HG03045 (cell line): ENCODE data around the gene EDA.
"Not testable (repeated sequence)": the region's sequence is repeated elsewhere in the genome, so short reads cannot be mapped to it uniquely, and the experiment has no call there.

ENCODE experiments used
- ATAC-seq: cut with Tn5 transposase; IDR thresholded peaks from one replicate; pipeline ENCODE4 v1.9.1; 2021; ENCODE audit warnings: mild to moderate bottlenecking, moderate library complexity; ENCODE audit not compliant: unreplicated experiment

Gene EDA

DNA sequence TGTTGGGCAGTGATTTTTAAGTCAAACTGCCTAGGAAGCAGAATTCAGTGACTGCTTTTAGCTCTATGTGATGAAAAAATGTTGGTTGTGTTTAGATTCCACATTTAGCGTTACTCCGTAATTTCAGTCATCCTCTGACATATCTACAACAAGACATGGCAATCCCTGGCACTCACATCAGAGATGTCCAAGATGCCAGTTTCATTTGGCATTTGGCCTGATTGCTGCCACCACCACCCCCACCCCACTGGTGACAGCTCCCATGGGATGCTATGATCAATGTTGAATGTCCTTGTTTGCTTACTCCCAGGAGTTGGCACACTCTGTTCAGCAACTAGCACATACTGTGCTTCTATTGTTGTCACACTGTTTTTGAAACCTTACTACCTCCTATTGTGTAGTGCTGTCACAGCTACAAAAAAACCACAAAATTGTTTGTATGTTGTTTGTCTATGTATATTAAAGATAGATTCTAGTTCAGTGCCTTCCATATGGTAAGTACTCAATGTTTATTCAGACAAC is 332.4 kb downstream of the EDA start:
- ATAC-seq, result no peak

DNA sequence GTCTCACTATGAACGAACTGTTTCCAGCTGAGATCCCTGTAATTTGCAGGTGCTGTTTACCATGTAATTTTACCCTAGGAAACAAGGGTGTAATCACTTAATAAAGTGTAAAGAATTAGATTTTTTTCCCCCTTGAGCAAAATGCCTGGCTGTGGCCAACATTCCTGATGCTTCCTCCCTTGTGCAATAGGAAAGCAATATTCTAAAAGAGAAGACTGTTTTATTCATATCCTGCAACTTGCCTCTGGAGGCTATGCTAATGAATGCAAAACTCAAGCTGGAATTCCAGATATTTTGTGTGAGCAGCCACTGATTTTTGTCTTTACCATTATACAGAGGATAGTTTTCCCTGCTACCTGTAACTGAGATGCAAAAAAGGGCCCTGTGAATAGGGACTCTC is 335.8 kb downstream of the EDA start:
- ATAC-seq, result no peak

DNA sequence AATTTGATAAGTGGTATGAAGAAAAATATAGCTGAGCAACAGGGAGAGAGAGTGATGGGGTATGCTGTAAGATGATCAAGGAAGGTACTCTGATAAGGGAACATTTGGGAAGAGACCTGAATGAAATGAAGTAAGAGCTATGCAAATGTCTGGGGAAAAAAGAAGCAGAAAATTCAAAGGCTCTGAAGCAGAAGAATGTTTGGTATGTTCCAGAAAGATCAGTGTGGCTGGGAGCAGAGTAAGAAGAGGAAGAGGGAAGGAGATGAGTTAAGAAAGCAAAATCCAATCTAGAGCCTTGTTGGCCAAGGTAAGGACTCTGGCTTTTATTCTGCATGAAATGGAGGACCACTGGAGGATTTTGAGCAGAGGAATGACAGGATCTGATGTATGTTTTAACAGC is 343.8 kb downstream of the EDA start:
- ATAC-seq, result no peak

DNA sequence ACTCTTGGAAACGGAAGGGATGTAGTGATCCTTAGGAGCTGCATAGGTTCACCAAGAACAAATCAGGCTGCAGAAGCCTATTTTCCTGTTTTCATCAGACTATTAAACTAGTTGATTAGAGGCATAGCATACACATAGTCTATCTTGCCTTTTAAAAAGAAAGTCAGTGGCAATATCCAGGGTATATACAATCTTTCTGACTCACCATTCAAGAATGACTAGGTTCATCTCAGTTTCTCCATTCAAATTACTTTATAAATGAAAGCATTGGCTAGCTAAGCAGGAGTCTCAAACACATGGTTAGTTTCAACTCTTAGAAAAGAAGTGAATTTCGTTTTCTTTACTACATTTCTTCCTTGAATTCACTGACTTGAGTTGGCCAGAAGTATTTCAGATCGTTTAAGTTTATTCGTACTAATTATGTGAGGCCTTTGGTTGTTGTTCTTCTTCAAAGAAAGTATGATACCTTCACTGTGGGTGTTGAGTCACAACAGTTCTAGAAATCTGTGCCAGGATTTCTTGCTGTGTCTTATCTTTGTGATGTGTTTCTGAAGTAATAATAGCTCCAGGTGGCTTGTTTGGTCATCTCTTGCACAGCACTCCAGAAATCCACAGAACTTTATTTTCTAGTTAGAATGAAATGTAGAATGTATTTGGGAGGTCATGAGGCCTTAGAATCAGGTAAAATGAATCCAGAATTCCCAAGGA is 345.6 kb downstream of the EDA start:
- no peak for ATAC-seq

DNA sequence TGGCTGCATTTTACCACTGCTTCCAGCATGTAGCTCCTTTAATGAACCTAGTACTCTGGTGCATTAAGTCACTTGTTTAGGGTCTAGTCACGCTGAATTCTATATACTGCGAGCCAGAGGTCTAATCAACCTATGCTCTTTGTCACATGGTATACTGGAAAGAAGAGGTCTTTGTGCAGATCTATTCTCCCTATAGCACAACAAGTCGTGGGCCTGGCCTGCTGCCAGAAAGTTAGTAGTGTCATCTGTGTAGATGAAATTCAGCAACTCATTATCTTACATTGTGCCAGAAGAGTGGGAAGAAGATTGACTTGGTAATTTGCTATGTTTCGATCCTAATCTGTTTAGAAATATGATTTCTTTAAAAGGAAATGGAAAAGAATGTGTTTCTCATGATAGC is 353.0 kb downstream of the EDA start:
- no peak for ATAC-seq

DNA sequence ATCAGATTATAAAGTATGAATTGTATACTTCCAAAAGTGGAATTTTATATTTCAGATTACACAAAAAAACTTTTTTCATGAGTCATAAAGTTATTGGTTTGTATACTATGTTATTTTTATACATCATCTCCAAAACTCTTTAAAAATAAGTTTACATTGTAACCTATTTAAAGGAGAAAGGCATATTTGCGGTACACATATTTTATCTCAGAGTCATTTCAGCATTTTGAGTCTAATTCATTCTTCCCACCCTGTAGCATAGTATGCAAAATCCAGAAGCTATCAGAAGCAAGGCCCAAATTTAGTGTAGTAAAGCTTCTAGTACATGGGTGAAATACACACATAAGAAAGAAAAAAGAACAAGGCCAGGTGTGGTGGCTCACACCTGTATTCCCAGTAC is 353.5 kb downstream of the EDA start:
- ATAC-seq, result no peak

DNA sequence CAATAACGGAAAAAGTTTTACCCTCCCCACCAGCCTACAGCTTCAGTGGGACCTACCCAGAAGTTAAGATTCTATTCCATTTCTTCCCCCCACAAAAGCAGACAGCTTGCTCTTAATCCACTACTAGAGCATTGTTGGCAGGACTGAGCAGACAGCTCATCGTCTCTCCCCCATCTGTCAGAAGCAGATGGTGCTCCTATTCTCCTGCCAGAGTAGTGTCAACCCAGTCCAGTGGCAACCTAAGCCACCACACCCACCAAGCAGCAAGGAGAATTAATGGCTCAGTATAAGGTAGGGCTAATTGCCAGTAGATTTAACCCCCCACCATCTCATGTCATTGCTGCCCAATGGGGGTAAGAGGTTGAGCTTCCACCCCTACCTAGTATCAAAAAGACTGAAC is 371.8 kb downstream of the EDA start:
- ATAC-seq, result no peak

DNA sequence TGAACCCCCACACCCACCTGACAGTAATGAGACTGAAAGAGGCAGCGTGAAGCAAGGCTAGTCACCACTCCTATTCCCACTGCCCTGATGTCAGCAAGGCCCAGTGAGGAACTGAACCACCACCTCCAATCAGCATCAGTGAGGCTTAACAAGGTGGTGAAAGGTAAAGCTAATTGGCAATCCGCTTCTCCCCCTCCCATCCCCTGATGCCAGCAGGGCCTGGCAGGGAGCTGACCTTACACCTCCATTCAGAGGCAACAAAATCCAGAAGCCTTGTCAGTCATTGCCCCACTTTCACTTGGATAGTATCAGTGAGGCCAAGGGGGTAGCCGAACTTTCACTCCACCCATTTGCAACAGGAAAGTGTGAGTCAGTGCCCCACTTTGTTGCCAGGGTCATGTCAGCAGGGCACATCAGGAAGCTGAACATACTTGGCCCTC is 373.1 kb downstream of the EDA start:
- ATAC-seq, result no peak

DNA sequence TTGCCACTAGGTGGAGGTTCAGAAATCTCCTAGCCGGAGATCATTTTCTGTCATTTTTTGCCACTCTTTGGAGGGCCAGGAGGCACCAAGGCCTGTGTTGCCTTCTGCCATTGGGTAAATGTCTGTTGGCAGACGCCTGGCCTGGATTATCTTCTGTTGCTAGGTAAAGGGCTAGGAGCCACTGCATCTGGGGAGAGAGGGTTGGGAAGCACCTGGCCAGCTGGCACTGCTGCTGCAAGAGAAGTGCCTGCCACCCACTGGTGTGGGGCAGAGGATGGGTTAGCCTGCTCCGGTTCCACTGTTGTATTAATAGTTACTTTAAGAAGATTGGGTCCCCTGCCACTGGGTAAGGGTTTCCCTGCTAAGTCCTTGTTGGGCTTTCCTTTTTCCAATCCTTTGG is 375.8 kb downstream of the EDA start:
- no peak for ATAC-seq

DNA sequence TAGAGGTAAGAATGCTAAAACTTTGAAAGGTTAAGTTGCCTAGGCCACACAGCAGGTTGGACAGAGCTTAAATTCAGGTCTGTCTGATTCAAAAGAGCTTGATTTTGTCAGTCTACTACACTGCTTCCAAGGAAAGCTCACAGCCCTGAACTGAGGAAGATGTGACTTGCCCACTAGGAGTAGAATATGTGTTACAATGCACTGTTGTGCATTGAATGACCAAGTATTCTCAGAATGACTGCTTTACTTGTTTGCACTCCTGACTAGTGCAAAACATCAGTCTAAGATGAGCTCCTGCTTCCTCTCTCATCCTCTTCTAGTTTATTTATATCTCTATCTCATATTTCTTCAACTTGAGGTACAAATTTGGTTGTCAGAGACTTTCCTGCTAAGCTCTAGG is 377.6 kb downstream of the EDA start:
- no peak for ATAC-seq

DNA sequence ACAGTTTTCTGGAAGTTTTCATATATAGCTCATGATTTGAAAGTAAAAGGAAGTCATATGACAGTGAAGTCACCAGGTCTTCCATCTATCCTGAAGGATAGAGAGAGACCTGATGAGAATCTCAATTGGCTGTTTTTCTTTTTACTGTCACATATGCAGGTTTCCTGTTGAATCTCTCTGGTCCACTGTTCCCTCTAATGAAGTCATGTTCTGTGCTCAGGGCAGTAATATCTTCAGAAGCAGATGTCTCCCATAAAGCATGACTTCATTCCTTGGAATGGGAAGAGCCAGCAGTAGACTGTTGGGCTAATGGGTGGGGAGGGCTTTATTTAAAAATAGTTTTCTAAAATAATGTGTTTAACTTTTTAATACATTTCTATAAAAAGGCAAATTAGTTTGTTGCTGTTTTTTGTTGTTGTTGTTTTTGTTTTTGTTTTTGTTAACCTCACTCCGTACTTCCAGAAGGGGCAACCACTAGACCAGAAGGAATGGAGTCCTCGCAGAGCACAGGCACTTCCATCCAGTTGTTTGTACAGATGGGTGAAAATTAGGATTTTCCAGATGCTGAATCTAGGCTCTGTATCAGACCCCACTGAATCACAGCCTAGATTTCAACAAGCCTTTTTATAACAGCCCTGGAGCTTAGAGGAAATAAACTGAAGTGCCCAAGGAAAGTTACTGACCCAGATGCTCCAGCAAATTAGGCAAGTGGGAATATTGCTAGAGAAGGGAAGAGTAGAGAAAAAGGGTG is 379.6 kb downstream of the EDA start:
- ATAC-seq, result no peak

DNA sequence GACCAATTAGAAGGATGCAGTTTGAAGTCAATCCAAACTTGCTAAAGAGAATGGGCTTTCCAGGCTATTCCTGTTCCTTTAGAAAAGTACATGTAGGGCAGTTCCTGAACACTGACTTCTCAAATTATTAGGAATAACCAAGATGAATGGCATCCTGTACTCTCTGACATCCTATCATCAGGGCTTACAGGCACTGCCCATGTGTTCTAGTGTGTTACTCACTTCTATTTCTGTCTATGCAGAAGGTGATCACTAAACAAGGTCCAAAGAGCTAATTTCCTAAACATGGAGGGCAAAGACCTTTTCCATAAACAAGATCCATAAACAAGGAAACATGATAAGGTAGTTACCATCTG is 380.2 kb downstream of the EDA start:
- no peak for ATAC-seq

DNA sequence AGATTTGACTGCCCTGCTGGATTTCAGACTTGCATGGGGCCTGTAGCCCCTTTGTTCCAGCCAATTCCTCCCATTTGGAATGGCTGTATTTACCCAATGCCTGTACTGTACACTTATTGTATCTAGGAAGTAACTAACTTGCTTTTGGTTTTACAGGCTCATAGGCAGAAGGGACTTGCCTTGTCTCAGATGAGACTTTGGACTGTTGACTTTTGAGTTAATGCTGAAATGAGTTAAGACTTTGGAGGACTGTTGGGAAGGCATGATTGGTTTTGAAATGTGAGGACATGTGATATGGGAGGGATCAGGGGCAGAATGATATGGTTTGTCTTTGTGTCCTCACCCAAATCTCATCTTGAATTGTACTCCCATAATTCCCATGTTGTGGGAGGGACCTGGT is 382.4 kb downstream of the EDA start:
- ATAC-seq, result not testable (repeated sequence)

DNA sequence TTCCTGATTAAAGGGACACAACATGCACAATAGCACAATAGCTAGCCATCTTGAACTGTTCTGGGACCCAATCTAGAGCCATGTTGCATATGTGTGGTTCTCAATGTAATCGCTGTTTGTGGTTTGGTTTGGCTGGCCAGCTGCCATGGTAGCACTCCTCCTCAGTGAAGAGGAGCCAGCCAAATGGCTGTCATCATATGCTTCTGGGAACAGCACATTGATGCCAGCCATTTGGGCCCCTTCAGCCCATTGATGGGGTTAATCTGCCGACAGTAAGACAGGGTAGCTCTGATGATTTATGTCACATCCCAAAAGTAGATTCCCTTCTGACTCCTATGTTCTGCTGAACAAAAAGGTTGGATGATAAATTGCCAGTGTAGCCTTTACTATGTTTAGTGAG is 385.4 kb downstream of the EDA start:
- no peak for ATAC-seq

DNA sequence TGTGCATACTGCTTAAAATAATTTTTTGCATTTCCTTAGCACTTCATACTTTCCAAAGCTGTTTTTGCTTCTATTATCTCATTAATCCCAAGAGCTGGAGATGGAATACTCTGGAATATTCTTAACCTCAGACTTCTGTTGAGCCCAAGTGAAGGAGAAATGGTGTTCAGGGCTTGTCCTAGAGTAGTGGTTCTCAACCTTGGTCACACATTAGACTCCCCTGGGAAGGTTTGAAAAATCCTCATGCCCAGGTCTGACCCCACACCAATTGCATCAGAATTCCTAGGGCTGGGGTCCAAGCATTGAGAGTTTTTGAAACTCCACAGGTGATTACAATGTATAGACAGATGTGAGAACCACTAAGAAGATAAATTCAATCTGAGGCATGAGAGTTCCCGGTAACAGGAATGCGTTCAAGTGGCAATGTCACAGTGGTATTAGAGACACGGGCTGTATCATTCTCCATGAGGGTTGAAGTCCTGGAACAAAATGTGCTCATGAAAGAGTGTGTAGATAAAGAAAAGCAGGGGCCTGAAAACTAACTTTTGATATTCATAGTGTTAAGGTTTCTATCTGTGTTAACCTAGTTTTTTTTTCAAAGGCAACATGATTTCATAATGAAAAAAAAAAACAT is 385.9 kb downstream of the EDA start:
- no peak for ATAC-seq

DNA sequence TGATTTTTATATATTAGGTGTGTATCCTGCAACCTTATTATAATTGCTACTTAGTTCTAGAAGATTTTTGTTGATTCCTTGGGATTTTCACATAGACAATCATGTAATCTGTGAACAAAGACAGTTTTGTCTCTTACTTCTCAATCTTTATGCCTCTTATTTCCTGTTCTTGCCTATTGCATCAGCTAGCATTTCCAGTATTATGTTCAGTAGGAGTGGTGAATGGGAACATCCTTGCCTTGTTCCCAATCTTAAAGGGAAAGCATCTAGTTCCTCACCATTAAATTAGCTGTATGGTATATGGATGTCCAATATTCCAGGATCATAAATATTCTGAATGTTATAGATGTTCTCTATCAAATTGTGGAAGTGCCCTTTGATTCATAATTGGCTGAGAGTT is 392.0 kb downstream of the EDA start:
- ATAC-seq, result no peak

DNA sequence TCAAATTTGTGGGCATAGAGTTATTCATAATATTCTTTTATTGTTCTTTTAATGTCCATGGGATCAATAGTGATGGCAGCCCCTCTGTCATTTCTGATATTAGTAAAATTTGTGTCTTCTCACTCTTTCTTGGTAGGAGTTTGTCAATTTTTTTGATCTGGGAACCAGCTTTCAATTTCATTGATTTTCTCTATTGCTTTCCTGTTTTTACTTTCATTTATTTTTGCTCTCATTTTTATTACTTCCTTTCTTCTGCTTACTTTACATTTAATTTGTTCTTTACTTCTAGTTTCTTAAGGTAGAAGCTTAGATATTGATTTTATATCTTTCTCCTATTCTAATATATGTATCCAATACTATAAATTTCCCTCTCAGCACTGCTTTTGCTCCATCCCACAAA is 393.1 kb downstream of the EDA start:
- ATAC-seq, result no peak

DNA sequence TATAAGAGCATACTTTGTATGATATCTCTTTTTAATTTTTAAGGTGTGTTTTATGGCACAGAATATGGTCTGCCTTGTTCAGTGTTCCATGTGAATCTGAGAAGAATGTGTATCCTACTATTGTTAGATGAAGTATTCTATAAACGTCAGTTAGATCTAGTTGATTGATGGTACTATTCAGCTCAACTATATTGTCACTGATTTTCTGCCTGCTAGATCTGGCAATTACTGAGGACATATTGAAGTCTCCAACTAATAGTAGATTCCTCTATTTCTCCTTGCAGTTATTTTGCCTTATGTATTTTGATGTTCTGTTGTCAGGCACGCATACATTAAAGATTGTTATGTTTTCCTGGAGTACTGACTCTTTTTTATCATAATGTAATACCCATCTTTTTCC is 394.1 kb downstream of the EDA start:
- ATAC-seq, result no peak

DNA sequence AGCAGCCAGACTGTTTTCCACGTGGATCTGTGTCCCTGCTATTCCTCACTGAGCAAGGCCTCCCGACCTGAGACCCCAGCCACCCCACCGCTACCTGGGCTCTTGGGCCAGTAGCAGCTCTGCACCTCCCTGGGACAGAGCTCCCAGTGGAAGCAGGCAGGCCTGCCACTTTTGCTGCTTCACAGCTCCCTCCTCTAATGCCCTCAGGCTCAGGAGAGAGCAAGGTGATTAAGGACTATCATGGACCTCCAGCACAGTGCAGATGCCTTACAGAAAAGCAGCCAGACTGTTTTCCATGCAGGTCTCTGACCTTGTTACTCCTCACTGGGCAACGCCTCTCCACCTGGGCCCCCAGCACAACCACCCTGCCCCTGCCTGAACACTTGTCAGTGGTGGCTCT is 396.8 kb downstream of the EDA start:
- no peak for ATAC-seq

DNA sequence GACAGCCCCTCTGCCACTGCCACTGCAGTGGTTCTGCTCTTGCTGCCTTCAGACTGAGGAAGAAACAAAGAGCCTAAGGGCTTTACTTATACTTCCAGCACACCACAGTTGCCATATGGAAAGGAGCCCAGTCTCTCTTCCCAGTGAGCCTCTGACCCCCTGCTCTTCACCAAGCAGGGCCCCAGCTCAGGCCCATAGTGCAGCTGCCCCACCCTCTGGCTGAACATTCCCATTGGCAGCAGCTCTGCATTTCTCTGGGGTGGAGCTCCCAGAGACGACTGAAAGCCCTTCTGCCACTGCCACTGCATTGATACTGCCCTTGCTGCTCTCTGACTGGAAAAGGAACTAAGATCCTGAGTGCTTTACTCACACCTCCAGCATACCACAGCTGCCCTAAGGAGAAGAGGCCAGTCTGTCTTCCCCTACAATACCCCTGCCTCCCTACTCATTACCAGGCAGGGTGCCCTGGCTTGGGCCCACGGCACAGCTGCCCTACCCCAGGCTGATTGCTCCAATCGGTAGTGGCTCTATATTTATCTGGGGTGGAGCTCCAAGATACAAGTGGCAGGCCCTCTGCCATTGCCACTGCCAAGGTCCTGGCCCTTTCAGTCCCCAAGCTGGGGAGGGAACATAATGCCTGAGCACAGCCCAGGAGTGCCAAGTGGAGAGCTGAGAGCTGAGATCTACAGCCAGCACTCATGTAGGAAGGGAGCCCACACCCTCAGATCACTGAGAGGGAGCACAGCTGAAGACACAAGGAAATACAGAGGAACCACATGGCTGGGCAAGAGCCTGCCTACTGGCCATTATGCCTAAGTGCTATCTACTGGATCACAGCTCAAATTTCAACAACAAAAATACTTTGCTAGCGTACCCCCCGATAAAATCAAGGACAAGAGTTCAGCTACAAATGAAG is 397.8 kb downstream of the EDA start:
- ATAC-seq, result no peak

DNA sequence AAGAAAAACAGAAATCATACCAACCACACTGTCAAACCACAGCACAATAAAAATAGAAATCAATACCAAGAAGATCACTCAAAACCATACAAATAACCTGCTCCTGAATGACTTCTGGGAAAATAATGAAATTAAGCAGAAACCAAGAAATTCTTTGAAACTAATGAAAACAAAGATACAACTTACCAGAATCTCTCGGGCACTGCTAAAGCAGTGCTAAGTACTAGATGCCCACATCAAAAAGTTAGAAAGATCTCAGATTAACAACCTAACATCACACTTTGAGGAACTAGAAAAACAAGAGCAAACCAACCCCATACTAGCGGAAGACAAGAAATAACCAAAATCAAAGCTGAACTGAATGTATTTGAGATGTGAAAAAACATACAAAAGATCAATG is 400.6 kb downstream of the EDA start:
- no peak for ATAC-seq
